CMK (cell line): ENCODE measurements around the gene LAMC3.

Source experiments
- DNase-seq: peaks from one replicate; pipeline ENCODE4 v3.0.0-alpha.2; 2010; ENCODE audit warnings: low read depth

LAMC3 gene

DNA sequence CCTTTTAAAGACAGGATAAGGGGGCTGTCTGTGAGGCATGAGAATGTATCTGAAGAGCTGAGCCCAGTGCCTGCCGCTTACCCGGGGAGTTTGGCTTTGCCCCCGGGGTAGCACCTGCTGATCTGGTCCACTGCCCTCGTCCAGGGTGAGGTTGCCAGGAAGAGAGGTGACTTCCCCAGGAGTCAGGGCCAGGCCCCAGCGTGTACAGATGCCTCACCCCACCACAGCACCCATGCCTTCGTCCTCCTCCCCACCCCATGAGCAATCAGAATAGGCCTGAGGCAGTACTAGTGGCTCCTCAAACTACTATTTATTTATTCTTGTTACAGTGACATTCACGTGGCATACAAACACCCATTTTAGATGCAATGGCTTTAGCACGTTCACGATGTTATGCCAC is 71.6 kb downstream of the LAMC3 start:
- no peak for DNase-seq

DNA sequence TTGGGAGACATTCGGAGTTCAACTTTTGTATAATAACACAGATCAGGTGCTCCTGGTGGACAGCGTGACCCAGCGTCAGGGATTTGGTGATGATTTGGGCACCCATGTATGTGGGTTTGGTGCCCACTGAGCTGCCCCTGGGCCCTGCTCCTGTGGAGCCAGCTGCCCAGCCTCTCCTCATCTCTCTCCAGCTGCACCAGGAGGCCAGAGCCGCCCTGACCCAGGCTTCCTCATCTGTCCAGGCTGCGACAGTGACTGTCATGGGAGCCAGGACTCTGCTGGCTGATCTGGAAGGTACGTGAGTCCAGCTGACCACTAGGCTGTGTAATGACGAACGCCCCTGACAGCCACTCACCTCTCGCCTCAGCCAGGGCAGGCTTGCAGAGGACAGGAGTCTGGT is 72.9 kb downstream of the LAMC3 start:
- no peak for DNase-seq

DNA sequence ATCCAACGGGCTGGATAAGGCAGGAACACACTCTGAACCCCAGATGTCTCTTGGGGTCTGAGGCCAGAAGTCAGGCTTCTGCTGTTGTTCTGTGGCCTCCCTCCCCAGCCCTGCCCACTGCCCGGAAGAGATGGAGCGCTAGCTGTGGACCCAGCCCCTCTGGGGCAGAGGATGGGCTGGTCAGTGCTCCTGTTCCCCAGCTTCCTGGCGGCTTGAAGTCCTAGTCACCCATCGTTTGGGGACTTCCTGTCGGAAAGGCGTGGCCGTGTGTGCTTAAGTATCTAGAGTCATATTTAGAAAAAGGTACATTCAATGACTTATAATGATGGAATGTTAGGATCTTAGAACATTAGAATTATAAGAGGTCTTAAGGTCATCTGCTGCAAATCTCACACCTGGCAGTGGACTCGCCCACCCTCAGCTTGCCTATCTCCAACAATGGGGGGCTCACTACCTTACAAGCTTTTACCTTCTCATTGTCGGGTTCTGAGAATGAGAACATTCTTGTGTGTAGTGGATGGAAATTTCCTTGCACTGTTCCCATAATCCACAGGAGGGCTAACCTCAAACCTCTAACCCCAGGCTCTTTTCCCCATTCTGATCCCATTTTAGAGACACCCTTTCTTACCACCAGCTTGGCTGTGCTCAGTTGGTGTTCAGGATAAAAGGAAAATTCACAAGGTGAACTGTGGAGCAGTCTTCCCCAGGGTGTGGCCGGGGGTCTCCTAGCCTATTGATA is 74.0 kb downstream of the LAMC3 start:
- DNase-seq = no peak

DNA sequence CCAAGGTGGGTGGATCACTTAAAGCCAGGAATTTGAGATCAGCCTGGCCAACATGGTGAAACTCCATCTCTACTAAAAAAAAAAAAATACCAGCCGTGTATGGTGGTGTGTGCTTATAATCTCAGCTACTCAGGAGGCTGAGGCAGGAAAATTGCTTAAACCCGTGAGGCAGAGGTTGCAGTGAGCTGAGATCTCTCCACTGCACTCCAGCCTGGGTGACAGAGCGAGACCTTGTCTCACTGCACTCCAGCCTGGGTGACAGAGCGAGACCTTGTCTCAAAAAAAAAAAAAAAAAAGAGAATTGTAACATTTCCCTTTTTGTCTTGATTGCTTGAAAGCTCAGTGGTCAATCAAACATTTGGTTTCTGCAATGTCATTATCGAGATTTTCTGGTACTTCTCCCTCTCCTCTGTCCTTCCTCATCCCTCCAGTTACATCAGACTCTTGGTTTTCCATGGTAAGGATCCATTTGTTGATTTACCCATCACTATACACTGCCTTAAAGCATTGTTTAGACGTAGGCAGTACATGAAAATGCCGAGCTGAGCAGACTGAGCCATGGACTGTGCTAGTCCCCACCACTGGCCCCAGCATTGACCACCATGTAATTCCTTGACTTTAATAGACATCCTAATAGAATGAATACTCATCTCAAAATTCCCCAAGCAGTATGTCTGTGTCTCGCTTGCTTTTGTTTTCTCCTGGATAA is 75.8 kb downstream of the LAMC3 start:
- no peak for DNase-seq

DNA sequence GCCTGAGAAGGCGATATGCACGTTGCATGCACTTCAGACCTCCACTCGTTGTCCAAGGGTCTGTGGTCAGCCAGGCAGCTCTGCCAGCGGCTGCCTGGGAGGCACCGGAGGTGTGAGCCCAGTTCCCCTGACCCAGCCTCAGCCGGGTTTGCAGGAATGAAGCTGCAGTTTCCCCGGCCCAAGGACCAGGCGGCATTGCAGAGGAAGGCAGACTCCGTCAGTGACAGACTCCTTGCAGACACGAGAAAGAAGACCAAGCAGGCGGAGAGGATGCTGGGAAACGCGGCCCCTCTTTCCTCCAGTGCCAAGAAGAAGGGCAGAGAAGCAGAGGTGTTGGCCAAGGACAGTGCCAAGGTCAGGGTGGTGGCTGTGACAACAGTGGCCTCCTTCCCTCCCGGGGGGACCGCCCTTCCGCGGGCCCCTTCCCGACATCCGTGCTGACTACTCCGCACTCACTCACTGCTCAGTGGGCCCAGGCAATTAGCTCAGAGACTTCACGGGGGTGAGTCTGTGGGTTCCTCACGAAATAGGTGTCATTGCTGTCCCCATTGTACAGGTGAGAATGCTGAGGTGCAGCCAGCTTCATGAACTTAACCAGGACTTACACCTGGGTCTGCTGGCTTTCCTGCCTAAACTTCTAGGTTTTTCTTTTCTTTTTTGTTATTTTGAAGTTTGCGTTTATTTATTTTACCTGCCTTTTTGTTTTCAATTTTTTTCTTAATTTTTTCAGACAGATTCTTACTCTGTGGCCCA is 76.6 kb downstream of the LAMC3 start:
- no peak for DNase-seq

DNA sequence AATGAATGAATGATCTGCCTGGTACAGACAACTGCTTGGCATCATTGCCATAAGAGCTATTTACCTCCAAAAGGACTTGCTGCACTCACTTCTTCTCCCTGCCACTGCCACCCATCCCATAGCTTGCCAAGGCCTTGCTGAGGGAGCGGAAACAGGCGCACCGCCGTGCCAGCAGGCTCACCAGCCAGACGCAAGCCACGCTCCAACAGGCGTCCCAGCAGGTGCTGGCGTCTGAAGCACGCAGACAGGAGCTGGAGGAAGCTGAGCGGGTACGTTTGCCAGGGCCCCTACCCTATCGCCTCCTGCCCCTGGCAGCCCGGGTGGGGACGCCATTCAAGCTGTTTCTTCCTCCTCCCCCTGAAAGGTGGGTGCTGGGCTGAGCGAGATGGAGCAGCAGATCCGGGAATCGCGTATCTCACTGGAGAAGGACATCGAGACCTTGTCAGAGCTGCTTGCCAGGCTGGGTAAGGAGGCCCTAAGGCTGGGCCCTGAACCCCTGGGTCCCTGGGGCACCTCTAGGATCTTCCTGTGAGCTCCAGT is 78.5 kb downstream of the LAMC3 start:
- DNase-seq = no peak

DNA sequence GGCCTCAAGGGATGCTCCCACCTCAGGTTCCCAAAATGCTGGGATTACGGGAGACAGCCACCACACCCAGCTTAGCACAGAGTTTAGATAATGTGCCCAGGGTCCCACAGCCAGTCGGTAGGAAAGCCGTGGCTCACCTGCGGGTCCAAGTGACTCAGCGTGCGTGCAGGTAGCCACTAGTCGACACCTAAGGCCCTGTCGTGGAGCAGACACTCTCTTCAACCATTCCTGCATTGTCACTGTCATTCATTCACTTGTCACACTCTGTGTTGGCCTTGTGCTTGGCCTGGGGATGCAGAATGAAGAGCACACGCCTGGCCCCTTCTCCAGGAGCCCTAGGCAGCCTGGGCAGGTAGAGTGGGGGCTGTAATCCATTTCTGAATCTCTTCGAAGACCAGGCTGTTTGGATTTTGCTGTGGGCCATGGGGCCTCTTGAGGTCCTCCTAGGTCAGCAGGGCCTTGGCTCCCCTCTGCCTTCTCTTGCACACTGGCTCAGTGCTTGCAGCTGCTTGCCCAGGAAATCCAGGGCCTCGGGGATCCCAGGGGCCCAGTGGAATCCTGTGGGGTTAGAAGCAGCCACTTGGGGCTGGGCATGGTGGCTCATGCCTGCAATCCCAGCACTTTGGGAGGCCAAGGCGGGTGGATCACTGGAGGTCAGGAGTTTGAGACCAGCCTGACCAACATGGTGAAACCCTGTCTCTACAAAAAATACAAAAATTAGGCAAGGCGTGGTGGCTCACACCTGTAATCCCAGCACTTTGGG is 81.2 kb downstream of the LAMC3 start:
- no peak for DNase-seq

DNA sequence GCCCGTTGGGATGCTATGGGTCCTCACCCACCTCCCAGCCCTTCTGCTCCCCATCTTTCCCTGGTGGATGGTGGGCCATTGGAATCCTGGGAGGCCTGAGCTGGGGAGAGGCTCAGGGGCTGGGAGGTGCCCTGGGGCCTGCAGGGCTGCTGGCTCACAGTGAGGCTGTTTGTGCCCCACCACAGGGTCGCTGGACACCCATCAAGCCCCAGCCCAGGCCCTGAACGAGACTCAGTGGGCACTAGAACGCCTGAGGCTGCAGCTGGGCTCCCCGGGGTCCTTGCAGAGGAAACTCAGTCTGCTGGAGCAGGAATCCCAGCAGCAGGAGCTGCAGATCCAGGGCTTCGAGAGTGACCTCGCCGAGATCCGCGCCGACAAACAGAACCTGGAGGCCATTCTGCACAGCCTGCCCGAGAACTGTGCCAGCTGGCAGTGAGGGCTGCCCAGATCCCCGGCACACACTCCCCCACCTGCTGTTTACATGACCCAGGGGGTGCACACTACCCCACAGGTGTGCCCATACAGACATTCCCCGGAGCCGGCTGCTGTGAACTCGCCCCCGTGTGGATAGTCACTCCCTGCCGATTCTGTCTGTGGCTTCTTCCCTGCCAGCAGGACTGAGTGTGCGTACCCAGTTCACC is 82.5 kb downstream of the LAMC3 start:
- DNase-seq = no peak

DNA sequence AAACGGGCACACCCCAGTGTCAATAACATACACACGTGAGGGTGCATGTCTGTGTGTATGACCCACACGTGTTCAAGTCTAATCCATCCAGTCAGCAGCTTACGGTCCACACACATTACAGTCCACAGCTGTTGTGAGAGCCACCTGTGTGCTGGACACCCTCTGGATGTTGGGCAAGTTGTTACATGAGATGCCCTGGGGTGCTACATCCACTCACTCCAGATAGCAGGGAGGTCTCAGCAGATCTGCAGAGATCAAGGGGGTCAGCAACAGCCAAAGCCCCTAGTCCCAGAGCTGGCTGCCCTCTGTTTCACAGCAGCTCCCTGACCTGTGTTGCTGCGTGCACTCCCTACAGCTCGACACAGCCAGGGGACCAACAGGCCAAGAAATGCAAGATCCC is 83.1 kb downstream of the LAMC3 start:
- no peak for DNase-seq

DNA sequence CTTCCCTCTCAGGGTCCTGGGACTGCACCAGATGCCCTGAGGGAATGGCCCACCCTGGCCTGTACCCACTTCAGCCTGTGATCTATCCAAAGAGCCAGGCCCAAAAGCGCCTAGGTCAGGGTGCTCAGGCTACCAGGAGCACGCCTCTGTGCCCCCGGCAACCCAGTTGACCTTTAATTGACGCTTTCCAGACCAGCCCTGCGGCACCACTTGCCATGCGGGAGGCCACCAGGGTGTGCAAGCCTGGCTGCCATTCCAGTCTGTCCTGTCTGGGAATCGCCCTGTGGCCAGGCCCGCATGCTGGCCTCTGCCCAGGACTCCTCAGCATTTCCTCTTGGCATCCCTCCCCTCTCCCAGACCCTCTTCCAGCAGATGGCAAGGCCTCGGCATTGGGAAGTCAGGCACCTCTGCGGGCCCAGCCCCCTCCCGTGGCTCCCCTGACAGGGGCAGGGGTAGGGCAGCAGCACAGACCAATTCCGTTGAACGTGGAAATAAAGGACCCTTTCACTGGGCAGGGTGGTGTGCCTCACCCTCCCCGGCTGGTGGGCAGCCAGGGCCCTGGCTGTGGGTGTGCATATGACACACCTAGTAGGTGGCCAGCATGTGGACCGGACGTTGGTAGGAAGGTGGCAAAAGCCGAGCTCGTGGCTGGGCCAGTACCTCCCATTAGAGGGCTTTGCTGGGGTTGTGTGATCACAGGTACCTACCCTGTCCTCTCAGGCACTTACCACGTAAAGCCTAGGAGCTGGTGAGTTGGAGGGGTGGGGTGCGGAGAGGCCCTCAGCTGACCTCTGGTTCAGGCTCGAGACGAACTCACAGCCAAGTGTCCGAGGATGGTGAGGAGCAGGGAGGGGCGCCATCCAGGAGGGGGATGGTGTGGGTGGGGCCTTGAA is 83.8 kb downstream of the LAMC3 start:
- DNase-seq = no peak

DNA sequence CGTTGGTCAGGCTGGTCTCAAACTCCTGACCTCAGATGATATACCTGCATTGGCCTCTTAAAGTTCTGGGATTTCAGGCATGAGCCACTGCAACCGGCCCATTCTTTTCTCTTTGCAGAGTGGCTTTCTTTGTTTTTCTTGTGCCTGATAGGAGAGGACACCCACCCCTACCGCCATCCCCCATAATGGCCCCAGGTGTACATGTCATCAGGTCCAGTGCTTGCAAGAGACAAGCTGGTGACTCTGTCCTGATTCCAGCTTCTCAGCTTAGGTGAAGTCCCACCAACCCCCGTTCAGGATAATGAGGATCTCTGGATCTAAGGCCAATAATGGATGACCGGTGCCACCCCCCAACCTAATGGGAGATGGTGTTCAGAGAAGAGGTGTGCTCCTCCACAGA is 85.0 kb downstream of the LAMC3 start:
- DNase-seq = no peak

DNA sequence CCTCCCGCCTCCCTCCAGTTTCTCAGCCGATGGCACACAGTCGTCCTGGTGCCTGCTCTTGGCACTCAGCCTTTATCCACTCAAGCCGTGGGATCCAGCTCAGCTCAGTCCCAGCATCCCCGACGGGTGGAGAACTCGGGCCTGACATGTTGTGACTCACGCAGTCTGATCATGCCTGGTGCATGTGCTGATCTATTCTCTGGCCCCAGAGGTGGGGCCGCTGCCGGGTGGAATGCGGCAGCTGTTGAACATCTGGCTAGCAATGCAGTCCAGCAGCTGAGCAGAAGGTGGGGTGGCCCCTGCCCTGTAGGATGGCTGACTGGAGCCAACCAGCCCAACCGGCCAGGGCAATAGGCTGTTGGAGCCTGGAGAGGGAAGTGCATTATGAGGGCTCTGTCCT is 85.6 kb downstream of the LAMC3 start:
- DNase-seq = no peak

DNA sequence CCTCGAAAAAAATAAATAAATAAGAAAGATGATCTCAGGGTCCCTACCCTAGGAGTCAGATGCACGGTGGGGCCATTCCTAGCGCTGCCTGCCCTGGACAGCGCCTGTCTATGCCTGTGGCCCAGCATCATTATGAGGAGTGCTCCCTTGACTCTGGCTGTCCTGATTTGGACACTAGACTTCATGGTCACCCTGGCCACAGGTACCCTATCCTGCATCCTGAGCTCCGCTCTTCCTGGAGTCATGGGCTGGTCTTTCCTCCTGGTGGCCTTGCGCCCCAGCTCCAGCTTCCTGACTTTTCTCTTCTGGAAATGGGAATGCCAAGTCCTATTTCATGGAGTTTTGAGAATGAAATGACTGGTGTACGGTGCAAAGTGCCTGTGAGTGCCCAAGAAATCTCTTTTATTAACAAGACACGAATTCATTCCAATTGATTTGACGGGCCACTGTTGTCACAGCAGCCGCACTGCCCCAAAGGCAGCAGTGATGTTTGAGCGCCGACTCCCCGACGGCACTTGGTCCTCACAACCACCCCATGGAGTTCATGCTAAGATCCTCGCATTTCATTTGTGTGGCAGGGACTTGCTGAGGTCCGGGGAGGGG is 86.8 kb downstream of the LAMC3 start:
- DNase-seq = no peak

DNA sequence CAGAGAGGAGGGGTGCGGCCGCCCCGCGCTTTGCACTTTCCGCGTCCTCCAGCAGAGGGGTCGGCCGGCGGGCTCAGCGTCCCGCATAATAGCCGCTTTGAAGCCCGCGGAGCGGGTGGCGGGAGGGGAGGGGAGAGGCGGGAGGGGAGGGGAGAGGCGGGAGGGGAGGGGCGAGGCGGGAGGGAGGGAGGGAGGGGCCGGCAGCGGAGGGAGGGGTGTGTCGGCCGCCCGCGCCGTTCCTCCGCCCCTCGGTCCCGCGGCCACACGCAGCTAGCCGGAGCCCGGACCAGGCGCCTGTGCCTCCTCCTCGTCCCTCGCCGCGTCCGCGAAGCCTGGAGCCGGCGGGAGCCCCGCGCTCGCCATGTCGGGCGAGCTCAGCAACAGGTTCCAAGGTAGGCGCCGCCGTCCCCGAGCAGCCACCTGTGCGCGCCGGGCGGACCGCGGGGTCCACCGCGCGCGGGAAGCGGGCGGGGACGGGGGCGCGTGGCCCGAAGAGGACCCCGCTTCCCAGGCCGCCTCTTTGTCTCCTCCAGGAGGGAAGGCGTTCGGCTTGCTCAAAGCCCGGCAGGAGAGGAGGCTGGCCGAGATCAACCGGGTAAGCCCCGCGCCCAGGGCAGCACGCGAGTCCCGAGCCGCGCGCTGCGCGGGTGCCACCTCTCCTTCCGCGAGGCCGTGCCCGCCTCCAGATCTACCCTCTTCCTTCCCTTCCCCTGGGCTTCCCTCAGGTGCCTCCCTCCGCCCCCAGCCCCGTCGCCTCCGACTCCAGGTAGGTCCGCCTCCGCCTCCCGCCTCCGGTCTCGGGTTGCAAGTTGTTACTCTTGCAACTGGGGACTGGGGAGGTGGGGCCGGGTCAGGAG is 87.5 kb downstream of the LAMC3 start, which contains the start of gene AIF1L:
Gene AIF1L (plus strand): TSS at position 263 of the 857 bp plus-strand sequence. CDS start 99 bp downstream, at position 362.
- no peak for DNase-seq

DNA sequence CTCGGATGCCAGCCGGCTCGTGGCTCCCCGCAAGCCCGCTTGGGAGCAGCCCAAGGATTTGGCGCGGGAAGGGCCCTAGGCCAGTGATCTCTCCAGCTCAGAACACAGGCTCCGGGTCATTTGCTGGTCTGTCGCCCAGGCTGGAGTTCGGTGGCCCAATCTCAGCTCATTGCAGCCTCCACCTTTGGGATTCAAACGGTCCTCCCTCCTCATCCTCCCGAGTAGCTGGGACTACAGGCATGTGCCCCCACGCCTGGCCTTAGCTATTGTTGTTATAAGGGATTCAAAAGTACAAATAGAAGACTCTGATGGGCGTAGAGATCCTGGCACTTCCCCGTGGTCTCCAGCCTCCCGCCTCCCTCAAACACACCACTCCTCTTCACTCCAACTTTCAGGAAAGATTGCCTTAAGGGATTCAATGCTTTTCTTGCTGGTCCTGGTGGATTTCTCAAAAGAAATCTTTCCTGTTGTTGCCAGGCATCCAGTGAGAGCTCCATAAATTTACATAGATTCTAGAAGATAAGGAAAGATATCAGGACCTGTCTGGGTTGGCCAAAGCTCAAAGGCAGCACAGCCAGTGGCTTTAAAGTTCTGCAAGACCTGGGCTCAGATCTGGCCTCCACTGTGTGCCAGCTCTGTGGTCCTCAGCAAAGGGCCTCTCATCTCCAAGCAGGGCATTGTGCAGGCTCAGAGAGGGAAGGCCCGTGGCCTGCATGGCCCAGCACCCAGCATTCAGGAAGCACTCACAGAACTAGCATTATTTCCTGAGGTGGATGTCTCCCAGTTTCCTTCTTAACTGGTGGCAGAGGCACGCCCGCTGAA is 88.4 kb downstream of the LAMC3 start:
- DNase-seq = no peak

DNA sequence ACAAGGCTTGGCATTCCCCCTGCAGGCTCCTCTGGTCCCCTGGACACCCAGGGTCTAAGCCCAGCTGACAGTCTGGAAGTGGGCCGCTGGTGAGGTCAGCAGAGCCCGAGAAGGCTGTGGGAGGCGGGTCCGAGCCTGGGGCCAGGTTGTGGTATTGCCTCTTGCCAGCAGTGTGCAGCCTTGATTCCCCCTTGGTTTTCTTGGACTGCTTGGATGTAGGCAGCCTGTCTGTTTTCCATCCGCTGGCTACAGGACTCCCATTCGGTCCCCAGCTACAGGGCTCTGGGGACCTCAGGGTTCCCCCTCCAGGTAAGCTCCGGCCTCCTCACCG is 88.9 kb downstream of the LAMC3 start:
- DNase-seq = no peak

DNA sequence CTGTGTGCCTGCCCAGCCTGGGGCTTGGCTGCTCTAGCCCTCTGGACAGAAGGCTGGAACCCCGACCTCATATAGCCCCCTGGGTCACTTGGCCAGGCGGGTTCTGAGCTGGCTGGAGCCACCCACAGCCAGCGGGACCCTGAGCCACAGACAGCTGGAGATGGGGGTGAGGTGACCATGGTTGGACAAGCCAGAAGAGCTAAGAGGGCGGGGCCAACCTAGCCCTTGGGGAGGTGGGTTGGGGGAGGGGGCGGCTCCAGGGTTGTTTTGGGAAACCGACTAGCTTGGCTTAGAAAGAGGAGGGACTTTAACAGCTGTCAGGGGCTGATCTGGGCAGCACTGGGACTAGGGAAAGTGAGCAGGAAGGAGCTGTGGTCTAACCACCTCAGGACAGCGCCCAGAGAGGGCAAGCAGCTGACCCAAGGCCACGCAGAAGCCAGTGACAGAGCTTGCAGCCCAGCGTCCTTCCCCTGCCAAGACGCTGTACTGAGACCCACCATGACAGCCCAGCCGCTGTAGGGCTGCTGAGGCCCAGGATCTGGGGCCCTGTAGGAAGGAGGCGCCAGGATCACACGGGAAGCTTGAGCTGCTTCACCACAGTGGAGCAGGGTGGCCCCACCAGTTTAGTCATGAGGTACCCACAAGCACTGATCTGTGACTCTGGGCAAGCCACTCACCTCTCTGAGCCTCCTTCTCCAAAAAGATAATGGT is 89.6 kb downstream of the LAMC3 start:
- DNase-seq = no peak
